ENCODE data around the gene SLC39A5.
A peak's percentile ranks its signal among the peaks of the same experiment; 100 is the strongest.

Gene SLC39A5

DNA sequence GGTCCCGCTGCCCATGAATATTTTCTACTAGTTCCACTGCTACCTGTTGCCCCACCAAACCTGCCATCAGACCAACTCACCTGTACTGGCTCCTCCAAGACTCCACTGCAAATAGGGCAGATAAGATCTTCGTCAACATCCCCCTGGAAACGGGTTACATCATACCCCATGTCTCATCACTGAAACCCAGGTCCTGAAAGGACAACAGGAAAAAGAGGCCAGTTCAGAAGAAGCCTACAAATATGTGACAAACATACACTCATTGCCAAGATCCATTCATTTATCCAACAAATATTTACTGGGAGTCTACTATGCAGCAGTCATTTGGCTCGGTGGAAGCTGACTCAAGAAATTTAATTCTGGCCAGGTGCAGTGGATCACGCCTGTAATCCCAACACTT, 16.0 kb upstream of the SLC39A5 start:
- no peak for DNase-seq

DNA sequence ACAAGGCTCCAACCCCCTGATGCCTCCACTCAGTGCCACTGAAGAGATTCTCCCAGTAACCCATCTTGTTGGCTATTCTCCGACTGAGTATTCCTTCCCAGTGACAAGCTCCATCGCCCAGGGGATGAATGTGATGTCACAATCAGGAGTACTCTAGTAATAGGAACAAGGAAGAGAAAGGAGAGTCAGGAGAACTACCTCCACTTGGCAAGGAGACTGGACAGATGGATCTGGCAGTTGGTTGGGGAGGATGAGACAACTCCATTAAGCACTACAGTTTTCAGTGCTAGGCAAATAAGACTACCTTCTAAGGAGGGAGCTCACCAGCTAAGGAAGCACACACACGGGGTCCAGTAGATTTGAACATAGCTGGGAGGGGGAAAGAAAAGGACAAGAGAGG, 13.4 kb upstream of the SLC39A5 start:
- no peak for DNase-seq

DNA sequence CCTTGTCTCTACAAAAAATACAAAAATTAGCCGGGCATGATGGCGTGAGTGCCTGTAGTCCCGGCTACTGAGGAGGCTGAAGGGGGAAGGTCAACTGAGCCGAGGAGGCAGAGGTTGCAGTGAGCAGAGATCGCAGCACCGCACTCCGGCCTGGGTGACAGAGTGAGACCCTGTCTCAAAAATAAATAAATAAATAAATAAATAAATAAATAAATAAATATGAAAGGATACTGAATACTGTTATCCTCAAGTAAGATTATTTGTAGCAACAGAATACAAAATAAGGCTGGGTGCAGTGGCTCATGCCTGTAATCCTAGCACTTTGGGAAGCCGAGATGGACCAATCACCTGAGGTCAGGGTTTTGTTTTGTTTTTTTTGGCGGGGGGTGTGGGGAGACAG, 10.0 kb upstream of the SLC39A5 start:
- DNase-seq, result no peak

DNA sequence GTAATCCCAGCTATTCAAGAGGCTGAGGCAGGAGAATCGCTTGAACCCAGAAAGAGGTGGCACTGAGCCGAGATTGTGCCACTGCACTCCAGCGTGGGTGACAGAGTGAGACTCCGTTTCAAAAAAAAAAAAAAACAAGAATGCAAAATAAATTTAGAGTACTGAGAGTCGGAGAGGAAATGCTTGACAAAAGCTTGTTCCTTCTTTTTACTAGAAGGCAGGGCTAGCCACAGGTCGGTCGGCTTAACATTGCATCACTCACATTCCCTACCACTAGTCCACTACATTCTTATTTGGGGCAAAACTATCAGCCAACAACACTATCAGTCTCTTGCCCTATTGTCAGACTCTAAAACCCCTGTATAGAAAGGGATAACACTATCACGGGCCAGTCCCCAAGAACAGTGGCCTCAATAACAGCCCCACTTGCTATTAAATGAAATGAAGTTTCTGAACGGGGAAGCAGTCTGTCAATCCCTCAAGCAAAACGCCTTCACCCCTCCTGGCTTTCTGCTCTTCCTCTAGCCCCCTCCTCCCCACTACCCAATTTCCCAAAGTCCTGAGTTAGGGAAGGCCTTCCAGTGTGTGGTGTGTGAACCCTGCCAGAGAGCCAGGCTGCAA, 9.1 kb upstream of the SLC39A5 start:
- DNase-seq, result no peak

DNA sequence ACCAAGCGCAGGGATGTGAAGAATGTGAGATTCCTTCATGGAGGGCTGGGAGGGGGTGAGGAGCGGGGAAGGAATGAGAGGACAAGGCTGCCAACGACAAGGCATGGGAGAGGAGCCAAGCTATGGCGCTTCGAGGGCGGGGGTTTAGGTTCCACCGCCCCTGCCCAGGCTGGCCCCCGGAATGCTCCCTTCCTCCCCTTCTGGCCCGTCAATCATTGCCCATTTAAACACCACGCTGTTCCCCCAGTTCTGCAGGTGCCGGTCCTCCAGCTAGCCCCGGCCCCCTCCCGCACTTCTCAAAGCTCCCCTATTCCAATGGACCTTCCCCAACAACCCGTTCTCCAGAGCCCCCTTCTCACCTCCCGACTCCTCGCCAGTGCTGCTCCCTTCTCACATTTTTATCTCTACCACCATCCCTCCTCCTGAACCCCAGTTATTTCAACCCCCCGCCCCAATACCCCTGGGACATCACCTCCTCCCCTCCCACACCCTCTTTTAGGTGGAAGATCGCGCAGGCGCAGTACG, 8.6 kb upstream of the SLC39A5 start:
- DNase-seq, result no peak

DNA sequence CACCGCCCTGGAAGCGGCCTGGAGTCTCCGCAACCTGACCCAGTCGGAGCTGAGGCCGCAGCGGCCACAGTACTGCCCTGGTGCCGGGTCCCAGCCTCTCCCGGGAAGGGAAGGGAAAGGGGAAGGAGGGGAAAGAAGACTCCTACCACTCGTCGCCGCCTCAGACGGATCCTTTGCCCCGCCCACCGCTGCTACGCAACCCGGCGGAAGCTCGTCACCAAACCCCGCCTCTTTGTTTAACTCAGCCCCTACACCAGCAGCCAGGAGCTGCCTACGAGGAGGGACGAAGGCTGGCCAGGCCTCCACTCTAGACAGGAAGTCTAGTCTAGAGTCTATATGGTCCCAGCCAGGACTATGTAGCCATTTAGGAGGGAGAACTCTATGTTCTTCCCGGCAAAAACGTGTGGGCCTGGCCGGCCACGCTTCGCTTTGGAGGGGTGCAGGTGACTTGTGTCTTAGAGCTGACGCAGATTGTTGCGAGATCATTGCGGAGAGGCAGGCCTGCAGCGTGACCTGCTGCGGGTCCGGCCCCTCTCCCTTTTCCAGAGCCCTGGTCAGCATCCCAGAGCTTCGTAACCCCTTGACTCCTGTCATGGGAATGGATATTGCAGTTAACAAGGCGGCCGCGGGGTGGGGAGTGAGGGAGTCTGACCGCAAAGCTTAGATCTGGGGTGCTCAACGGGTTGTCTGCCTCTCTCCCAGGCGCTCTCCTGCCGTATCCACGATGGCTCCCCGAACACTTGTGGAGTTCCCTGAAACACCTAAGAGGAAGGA, 7.9 kb upstream of the SLC39A5 start, which contains the start of gene RNF41:
TSS of gene RNF41 (minus strand) at position 166 of the 774 bp plus-strand sequence. CDS start 7,875 bp downstream, outside the sequence.
- peak; percentile 78 to 93 (median 88) for DNase-seq

DNA sequence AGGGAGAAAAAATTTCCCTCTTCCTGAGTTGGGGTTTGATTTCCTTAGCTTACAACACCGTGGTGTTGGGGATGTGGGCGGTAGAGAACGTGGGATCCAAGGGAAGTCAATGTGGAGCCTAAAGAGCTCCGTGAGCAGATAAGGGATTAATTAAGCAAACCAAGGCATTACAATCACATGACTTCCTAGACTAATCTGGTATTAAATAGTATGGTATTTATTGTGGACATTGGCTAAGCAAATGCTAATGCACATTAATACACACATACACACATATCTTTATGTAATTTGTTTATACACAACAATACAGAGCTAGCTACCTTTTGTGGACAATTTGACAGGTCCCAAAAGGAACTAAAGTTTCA, 7.3 kb upstream of the SLC39A5 start:
- DNase-seq, result no peak

DNA sequence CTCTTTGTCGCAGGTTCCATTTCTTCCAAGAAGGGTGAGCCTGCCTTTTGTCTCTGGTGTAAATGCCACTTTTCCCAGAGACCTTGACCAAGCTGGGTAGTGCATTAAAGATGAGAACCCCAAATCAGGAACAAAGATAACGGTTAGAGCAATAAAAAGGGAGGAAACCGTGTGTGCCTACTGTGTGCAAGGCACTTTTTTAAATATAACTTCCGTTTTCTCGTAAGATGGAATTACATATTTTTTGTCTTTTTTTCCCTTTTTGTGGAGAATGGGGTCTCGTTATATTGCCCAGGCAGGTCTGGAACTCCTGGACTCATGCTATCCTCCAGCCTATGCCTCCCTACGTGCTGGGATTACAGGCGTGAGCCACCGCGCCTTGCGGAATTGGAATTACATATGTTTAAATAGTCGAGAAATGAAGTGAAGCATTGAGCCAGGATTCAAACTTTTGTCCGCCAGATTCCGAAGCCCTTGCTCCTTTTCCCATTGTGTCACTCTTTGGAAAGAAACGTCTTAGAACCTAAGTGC, 6.2 kb upstream of the SLC39A5 start:
- DNase-seq, result no peak

DNA sequence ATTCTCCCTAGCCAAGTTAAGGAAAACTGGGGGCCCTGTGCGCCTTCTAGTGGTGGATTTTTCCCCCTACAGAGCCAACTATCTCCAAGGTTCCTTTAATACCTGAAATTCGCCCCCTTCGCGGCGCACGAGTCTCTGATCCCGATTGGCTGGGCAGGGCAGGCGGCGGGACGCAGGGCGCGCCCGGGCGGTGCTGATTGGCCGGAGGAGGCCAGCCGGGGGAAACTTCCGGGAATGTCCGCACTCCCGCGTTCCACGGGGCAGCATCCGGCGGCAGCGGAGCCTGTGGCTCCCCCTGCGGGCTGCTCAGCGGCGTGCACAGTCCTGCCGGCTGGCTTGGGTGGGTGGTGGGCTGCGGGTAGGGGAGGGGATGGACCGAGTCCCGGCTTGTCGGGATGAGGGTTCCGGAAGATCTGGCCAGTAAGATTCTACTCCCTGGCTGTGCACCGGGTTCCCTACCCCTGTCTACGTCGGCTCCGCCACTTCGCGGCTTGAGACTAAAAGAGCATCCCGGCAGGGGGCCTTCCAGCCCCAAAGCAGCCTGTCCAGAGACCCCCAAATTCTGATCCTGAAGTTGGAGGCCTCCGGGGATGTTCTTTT, 5.6 kb upstream of the SLC39A5 start, which contains the start of gene NABP2:
TSS of gene NABP2 (plus strand) at position 241 of the 600 bp plus-strand sequence. CDS start 515 bp downstream, outside the sequence.
- DNase-seq, result peak; percentile 86 to 96 (median 93)

DNA sequence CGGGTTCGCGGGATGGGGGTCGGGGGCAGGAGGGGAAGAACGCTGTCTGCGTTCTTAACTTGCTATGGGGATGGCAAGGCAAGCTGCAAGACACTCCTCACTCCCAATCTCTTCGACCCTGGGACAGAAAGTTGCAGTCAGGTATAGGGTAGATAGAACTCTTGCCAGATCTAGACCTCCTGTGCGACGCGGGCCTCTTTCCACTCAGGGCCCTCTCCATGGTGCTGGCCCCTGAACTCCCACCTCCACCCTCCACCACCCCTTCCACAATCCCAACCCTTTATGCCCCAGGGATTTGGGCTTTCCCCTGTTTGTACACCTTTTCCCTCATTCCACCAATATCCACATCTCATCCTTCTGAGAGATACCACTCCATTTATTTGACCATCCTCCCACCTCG, 4.9 kb upstream of the SLC39A5 start:
- no peak for DNase-seq

DNA sequence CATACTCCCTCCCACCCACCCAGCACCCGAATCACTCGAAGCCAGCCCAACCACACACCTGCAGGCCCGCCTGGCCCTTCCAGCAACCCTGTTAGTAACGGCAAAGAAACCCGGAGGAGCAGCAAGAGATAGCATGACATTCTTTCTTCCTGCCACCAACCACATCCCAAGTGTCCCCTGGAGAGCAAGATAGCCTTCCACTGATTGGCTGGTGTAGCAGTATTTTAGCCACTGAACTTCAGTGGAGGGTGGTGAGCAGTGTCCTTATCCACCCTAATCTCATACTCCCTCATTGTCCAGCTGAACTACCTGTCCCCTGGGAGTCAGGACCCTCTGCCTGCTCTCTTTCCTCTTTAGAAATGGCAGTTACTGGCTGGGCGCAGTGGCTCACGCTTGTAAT, 769 bp upstream of the SLC39A5 start:
- DNase-seq, result no peak

DNA sequence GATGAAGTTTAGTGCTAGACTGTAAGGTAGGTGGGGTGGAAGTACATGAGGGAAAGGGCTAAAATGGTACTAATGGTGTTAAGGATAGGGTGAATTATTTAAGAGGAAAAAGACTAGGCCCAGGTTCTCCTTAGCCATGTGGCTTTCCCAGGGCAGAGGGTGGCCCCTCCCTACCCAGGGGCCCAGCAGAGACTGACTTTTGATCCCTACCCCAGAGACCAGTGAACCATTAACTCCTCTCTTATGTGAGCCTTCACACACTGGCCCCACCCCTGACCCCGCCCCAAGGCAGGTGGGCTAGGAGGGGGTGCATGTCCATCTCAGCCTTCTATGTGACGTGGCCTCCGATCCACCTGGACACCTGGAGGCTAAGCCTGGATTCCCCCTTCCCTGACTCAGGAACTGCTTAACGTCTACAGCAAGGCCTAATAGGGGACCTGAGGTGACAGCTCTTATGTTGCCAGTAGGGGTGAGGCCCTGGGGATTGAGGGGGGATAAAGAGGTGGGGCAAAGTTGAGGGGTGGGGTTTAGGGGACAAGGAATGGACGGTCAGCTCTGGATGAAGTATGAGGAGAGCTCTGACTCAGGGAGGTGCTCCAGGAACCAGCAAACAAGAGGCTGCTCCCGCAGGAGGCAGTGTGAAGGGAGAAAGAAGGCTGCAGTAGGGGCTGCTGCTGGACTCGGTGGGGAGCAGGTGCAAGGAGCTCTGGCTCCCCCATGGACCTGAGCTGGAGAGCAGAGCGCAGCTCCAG, 757 bp downstream of the SLC39A5 start:
- no peak for DNase-seq

DNA sequence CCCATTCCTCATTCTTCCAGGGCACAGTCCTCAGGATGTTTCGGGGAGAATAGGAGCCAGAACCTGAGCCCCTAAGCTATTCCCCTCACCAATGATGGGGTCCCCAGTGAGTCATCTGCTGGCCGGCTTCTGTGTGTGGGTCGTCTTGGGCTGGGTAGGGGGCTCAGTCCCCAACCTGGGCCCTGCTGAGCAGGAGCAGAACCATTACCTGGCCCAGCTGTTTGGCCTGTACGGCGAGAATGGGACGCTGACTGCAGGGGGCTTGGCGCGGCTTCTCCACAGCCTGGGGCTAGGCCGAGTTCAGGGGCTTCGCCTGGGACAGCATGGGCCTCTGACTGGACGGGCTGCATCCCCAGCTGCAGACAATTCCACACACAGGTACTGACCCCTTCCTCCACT, 1.3 kb downstream of the SLC39A5 start:
- DNase-seq, result no peak

DNA sequence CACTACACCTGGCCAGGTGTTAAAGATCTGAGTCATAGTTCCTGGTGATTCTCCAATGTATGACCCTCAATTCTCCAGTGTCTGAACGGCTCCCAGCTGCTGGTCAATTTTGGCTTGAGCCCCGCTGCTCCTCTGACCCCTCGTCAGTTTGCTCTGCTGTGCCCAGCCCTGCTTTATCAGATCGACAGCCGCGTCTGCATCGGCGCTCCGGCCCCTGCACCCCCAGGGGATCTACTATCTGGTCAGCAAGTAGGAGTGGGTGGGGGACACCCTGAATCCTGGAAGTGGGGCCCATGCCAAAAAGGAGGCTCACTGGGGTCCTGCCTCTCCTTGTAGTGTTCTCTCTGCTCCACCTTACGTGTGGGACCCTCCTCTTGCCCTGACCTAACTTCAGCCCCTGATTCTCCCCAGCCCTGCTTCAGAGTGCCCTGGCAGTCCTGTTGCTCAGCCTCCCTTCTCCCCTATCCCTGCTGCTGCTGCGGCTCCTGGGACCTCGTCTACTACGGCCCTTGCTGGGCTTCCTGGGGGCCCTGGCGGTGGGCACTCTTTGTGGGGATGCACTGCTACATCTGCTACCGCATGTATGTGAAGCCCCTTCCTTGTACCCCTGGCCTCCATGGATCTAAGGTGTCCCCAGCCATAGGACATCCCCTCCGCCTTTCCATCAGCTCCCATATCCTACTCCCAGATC, 5.0 kb downstream of the SLC39A5 start:
- DNase-seq, result no peak

DNA sequence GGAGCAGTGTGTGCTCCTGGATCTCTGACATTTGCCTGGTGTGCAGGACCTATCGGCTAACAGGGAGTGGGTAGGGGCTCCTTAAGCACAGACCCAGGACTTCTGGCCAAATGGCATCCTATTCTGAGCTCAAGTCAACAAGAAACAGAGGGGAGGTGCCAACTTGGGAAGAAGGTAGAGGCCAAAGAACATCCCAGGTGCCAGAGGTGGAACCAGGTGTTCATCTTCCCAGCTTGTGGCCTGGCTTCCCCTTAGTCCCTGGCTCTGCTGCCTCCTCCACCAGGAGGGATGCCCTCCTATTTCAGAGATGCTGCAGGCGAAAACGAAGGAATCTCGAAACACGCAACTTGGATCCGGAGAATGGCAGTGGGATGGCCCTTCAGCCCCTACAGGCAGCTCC, 6.2 kb downstream of the SLC39A5 start:
- DNase-seq, result no peak

DNA sequence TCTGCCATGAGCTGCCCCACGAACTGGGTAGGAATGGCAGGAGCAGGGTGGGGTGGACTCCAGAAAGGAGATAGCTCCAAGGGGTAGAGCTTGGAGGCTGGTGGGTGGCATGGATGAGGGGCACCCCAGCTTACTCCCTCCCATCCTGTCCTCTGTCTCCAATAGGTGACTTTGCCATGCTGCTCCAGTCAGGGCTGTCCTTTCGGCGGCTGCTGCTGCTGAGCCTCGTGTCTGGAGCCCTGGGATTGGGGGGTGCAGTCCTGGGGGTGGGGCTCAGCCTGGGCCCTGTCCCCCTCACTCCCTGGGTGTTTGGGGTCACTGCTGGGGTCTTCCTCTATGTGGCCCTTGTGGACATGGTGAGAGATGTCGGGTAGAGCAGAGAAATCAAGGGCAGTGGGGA, 7.1 kb downstream of the SLC39A5 start:
- no peak for DNase-seq

DNA sequence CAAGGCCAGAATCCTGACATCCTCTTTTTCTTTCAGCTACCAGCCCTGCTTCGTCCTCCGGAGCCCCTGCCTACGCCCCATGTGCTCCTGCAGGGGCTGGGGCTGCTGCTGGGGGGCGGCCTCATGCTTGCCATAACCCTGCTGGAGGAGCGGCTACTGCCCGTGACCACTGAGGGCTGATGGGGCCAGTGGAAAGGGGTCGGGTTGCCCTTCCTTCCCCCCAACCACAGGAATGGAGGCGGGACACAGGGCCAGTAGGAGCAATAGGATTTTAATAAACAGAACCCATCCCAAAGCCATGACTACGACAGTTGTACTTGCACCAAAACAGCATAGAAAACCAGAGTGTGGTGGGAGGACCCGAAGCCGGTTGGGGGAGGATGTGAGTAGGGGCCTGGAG, 7.7 kb downstream of the SLC39A5 start:
- no peak for DNase-seq

DNA sequence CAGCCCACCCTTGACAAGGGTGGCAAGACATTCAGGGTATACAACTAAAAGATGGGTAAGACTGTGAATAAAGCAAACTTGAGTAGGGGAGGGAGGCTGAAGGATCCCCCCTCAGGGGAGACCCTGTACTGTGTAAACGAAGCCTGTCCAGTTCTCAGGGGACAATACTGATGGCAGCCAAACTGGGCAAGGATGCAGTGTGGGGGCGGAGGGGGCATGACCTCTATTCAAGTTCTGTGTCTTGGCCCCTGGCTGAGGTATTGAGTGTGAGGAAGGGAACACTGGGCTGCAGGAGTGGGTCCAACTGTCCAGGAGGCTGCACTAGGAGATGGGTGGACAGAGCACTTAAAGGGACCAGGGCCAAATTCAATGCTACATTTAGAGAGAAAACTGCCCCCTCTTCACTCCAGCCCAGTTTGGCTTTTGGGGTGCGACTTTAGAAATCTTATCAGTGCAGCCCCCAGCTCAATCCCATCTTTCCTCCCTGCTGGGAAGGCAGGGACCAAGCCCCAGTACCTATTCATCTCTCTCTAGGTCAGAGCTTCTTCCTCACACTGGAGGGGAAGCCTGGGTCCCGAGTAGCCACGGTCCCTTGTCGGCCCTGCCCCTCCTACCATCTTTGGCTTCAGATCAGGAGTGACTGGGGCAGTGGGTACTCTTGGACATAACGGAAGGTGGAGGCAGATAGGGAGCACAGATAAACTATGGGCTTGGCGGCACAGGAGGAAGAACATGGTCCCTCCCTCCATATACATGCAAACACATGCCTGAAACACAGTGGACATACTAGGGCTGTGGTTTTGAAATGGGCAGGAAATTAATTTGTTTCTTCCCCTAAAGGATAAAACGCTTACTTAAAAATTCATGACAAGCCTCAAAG, 11.8 kb downstream of the SLC39A5 start:
- DNase-seq, result no peak

DNA sequence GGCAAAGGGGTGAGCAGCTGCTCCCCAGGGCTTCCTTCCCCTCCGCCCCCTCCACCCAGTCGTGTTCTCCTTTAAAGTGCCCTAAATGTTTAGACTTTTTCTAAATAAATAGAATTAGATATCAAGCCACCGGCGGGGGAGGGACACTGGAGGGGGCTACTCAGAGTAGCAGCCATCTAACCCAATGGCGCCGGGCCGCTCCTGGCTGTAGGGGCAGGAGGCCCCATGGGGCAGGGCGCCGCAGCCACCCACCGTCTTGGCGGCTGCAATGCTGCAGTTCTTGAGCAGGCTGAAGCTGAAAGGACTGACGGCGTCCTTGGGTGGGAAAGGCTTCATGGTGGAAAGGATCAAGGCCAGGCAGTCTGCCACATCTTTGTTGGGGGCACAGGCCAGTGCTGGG, 13.1 kb downstream of the SLC39A5 start:
- DNase-seq, result no peak

DNA sequence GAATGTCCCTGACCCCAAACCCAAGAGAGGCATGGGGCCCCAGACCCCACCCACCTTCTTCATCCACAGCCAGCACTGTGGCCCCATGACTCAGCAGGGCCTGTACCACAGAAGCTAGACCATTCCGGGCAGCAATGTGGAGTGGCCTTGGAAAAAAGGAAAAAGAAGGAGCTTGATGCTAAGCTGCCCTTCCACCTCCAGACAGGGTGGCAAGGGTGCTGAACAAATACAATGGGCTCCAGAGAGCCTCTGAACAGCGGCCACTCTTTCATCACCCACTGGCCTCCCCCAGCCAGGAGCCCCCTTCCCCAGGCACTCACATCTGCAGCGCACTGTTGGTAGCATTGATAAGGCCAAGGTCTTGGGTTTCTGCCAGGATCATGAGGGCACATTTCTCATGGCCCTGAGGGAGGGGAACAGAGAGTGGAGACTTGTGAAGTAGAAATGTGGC, 13.9 kb downstream of the SLC39A5 start:
- DNase-seq, result no peak

DNA sequence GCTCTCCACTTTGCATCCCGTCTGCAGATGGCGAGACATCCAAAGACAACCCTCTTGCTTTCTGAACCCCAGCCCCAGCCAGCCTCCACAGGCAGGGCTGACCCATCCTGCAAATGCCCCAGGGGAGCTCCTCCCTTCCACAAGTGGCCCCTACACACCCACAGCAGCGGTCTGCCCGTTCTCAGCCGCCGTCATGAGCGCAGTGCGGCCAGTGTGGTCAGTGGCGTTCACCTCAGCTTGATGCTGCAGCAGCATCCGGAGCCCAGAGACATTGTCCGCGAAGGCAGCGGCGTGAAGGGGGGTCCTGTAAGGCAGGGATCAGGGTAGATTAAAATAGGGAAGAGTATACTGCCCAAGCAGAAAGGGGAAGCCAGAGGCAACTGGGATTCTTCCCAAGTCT, 14.6 kb downstream of the SLC39A5 start:
- DNase-seq, result no peak

Data from T-helper 2 cell (primary cell).